HG03175 (cell line): ENCODE measurements around the gene TOX3.

Source experiments
- ATAC-seq: cut with Tn5 transposase; IDR thresholded peaks from one replicate; pipeline ENCODE4 v1.9.1; 2021; ENCODE audit warnings: mild to moderate bottlenecking, moderate library complexity; ENCODE audit not compliant: unreplicated experiment

TOX3 gene

GRCh38 chr16:52539191-52539590 lies 7.8 kb downstream of the TOX3 start:
- no peak for ATAC-seq

- ATAC-seq, result no peak
Observed at GRCh38 chr16:52538511-52538910, 8.4 kb downstream of the TOX3 start.

- no peak for ATAC-seq
Observed at GRCh38 chr16:52537516-52537915, 9.4 kb downstream of the TOX3 start.

DNA sequence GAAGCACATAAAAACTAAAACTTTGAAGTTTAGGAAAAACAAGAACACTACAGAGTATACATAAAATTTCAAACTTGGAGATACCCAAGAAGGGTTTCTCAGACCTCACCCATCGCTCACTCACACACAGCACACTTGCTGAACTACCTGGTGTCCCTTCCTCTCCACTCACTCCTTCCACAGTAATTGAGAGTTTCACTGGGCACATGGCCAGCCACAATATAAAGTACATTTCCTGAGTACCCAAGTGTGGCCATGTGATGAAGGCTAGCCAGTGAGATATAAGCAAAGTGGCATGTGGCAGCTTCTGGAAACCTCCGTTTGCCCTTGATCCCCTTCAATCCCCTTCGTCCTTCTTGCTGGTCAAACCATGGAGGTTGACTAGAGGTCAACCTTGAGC lies 11.9 kb downstream of the TOX3 start:
- ATAC-seq, result no peak

- ATAC-seq, result no peak
Observed at GRCh38 chr16:52533296-52533695, 13.6 kb downstream of the TOX3 start.

GRCh38 chr16:52532384-52532783 lies 14.6 kb downstream of the TOX3 start:
- no peak for ATAC-seq

- ATAC-seq, result no peak
Observed at GRCh38 chr16:52529226-52529625, 17.7 kb downstream of the TOX3 start.

DNA sequence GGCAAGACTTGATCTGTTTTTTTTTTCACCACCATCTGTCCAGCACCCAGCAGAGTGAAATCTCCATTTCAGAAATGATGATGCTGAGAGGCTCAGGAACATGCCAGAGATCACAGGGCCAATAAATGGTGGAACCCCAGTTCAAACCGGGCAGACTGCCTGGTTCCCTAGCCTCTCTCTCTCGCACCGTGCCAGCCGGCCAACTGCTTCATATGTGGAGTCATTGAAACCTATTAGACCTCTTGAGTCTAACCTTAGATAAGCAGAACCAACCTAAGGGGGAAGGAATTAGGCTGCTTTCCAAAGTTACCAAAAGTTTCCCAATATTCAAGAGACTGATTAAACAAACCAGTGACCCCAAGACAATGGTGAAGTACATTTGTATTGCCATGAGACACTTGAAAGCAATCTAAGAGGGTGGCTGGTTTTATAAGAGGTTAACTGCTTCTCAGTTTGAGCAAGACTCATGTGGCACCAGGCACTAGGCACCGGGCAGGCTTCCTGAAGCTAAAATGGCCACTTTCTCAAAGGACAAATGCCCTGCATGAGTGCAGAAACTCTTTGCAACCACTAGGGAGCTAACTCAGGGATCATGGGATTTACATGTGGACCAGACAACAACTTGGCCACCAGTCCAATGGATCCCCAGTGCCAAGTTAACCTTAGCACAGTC lies 18.4 kb downstream of the TOX3 start:
- ATAC-seq, result no peak

GRCh38 chr16:52526830-52527229 lies 20.1 kb downstream of the TOX3 start:
- ATAC-seq, result no peak

GRCh38 chr16:52526116-52526828 lies 20.7 kb downstream of the TOX3 start:
- no peak for ATAC-seq

- no peak for ATAC-seq
Observed at GRCh38 chr16:52521570-52521969, 25.4 kb downstream of the TOX3 start.

DNA sequence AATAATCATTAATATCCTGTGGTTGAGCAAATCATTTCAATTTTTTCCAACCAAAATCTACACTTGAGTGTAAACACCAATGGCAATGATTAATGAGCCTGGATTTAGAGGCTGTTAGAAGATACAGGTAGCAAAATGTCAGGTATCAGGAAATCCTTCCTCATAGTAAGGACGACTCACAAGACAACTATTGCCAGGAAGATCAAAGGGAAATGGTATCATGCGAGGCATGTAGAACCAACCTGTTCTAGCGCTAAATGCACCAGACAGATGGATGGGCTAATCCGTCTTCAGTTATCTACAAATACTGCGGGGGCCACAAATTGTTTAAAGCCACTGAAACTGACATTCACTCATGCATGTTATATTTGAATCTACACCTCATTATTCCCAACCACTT lies 28.1 kb downstream of the TOX3 start:
- ATAC-seq, result no peak

- no peak for ATAC-seq
Observed at GRCh38 chr16:52515068-52515671, 31.8 kb downstream of the TOX3 start.

DNA sequence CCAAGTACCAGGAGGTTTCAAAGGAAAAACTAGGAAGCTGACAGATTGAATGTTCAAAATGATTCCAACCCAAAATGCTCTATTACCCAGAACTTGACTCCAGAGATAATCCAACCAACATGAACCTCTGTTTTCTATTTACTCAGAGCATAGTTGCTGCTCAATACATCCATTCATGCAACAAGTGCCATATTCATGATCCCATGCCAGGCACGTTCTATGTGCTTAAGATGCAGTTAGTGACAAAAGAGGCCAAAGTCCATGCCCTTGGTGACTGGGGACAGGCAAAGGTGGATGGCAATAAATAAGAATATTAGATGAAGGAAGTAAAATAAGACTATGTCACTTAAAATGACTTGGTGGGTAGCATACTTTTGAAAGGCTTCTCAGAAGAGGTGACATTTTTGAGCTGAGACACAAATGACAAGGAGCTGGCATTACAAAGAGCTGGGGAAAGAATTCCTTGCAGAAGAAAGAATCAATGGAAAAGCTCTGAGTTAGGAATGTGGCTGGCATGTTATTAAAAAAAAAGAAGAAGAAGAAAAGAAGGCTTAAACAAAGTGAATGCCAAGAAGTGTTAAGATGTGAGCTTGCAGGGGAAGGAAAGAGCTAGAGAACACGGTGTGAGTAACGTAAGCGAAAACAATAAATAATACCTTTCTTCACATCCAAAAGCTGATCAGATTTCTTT lies 34.5 kb downstream of the TOX3 start:
- ATAC-seq, result no peak

GRCh38 chr16:52501746-52502145 lies 45.2 kb downstream of the TOX3 start:
- no peak for ATAC-seq

DNA sequence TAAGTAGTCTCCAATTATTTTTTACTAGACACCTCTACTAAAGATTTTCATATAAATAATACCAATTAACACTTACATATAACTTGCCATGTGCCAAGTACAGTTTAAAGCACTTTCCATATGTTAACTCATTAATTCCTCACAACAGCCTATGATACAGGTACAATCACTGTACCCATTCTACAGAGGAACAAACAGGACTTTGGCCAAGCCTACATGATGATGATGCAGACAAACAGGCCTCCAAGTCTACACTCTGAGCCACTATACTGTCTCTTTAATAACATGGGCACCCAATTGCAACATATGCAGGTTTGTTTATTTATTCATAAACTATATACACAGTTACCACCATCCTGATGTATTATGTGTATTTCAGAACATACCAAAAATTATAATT lies 46.0 kb downstream of the TOX3 start:
- no peak for ATAC-seq

DNA sequence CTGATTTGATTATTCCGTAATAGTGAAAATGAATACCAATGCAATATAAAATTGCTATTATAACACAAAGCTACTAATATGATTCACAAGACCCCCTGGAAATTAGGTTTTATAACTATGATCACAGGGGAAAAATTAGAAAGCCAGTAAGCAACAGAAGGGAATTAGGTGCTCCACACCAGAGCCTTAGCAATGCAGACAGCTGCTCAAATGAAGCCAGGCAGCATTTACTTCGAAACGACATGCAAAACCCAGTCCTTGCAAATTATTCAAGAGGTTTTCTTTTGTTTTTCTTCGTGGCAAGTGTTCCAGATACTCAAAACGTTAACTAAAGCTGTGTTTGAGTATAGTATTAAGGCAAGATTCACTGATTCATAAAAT lies 47.9 kb downstream of the TOX3 start:
- no peak for ATAC-seq

DNA sequence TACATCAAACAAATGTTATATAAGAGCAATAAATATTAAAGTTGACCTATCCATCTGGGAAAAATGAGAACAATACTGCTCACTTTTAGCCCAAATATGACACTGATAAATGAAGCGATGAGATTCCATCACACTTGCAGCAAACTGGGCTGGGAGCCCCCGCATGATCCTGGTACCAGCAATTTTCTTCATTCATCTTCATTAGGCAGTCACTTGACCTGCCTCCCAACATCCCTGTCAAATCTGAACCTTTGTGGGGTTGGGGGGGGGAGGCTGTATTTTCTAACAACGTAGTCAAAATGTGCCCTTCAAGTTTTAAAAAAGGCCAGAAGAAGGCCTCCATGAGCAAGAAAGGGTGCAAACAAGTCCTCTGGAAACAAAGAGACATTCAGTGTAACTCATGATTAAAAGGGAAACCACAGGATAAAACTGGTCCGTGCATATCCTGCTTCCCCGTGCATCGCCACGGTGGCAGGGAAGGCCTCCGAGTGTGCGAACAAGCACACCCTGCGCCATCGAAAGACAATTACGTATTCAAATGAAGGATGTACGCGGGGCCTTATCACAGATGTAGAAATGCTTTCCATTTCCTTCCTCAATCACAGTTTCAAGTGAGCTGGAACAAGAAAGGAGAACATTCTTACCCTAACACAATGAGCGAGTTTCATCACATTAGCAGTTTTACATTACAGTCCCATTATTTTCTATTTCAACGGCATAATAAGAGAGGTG lies 48.4 kb downstream of the TOX3 start:
- ATAC-seq, result no peak

DNA sequence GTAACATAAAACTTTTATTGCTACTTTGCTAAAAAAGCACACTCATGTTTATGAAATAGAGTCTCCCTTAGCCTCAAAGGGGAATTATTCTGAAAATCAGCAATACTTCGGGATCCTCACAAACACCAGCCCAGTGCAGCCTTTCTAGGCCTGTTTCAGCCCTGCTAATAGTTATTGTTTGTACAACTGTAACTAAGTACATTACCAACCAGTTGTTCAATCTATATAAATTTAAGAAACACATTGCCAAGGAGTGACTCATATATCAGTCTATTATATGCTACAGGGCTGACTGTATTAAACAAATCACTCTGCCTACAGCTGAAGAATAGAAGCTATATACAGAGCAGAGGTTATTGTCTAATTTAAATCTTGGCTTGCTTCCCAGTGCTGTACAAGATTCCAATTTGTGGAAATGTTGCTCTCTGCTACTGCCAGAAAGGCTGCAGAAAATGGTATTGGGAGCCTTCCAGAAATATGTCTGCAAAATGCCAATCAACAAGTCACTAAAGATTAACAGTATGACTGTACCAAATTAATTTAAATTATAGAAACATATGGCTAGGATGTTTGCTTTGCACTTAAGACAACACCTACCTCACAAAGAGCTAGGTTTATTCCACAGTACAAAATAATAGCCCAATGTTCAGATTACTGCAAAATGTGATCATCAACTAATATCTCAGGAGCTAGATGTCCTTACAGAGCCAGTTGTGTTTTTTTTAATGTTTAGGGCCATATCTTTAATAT lies 49.7 kb downstream of the TOX3 start:
- no peak for ATAC-seq
